GM18870 (cell line): ENCODE measurements around the gene RSRC2.
"Not testable (repeated sequence)": the region's sequence is repeated elsewhere in the genome, so short reads cannot be mapped to it uniquely, and the experiment has no call there.

Experiments used
- ATAC-seq: cut with Tn5 transposase; IDR thresholded peaks from one replicate; pipeline ENCODE4 v1.9.1; 2021; ENCODE audit warnings: moderate library complexity; ENCODE audit not compliant: unreplicated experiment

RSRC2 gene

DNA sequence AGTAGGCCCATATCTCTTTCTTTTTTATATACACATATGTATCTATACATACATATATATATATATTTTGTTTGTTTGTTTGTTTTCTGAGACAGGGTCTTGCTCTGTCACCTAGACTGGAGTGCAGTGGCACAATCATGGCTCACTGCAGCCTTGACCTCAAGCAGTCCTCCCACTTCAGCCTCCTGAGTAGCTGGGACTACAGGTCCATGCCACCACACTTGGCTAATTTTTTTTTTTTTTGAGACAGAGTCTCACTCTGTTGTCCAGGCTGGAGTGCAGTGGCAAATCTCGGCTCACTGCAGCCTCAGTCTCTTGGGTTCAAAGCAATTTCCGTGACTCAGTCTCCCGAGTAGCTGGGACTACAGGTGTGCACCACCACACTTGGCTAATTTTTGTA, 38.9 kb downstream of the RSRC2 start:
- ATAC-seq = not testable (repeated sequence)

DNA sequence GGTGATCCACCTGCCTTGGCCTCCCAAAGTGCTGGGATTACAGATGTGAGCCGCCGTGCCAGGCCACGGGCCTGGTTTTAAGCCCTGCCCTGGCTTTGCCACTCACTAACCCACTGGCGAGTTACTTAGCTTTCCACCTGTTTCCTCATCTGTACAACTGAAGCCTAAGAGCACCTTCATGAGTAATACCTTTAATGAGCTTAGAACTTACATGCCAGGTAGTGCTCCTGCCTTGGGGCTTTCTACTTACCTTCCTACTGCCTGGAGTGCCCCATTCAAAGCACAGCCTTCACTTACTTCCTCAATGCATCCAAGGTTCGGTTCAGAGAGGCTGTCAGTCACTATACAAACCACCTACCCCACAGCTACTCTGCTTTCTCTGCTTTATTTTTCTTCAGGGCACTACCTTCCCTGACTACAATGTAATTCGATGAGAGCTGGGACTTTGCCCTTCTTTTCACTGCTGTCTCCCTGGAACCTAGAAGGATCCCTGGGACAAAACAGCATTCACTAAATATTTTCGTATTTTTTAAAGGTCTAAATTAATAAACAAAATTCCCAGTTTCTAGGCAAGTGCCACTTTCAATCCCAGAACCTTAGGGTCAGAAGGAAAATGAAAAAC, 39.8 kb downstream of the RSRC2 start:
- no peak for ATAC-seq

DNA sequence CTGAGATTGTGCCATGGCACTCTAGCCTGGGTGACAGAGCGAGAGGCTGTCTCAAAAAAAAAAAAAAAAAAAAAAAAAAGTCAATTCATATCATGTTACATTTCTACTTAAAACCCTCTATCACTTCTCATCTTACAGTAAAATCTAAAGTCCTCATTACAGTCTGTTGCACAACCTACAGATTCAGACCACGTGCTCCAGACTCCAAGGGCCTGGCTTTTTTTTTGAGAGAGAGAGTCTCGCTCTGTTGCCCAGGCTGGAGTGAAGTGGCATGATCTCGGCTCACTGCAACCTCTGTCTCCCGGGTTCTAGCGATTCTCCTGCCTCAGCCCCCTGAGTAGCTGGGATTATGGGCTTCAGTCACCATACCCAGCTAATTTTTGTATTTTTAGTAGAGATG, 40.4 kb downstream of the RSRC2 start:
- ATAC-seq = not testable (repeated sequence)

DNA sequence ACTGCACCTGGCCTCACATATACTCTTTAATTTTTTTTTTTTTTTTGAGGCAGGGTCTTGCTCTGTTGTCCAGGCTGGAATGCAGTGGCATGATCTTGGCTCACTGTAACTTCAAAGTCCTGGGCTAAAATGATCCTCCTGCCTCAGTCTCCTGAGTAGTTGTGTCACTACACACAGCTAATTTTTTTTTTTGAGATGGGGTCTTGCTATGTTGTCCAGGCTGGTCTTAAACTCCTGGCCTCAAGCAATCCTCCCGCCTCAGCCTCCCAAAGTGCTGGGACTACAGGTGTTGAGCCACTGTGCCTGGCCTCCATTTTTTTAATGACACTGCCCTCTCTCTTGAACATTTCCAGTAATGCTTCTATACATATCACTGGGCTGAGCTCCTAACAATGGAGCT, 42.4 kb downstream of the RSRC2 start:
- ATAC-seq = not testable (repeated sequence)

DNA sequence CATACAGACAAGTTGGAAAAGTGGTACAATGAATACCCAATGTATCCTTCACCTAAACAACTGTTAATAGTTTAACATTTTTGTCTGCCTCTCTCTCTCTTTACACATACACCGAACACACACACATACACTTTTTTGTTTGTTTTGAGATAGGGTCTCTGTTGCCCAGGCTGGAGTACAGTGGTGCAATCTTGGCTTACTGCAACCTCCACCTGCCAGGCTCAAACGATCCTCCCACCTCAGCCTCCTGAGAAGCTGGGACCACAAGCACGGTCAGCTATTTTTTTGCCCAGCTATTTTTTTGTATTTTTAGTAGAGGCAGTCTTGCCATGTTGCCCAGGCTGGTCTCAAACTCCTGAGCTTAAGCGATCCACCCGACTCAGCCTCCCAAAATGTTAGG, 42.8 kb downstream of the RSRC2 start:
- ATAC-seq = no peak

DNA sequence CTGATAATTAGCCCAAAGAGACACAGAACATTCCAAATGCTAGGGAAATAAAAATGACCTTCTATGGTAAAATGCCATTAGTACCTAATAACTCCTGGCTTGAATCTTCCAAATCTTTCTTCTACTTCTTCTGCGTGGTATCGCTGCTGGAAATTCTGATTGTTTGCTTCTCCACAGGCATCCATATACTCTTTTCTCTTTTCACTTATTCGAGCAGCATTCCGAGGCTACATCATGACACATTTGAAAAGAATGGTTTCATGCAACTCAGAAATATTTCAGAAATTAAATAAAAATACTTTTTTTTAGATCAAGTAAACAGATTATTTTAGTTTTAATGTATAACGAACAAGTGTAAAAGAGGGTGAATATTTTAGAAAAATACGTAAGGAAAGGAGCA, 44.9 kb downstream of the RSRC2 start:
- no peak for ATAC-seq

DNA sequence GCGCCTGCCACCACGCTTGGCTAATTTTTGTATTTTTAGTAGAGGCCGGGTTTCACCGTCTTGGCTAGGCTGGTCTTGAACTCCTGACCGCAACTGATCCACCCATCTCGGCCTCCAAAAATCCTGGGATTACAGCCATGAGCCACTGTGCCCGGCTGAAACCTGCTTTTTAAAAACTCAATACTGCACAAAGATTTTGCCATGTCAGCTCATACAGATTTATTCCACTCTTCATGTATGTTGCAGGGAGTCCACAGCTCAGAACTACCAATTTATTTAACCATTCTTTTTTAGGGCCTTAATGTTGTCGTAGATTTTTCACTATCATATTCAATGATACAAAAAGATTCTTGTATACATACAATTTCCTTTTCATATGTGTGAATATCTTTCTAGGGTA, 46.0 kb downstream of the RSRC2 start:
- ATAC-seq = no peak

DNA sequence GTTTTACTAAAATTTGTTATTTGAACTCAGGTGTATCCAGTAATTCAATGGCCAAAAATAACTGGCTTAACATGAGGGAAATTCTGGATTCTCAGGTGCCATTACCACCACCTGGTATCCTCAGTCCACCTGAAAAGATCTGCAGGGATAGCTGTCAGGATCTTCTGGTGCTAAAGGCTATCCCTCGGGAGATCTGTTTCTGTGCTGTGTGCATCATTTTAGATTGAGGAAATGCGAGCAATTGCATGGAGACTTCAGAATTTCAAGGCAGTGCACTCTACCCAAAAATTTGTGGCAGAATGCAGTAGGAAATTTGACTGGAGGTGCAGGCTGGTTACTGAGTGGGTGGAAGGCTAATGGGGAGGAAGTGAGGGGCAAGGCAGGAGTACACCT, 52.4 kb downstream of the RSRC2 start:
- no peak for ATAC-seq

DNA sequence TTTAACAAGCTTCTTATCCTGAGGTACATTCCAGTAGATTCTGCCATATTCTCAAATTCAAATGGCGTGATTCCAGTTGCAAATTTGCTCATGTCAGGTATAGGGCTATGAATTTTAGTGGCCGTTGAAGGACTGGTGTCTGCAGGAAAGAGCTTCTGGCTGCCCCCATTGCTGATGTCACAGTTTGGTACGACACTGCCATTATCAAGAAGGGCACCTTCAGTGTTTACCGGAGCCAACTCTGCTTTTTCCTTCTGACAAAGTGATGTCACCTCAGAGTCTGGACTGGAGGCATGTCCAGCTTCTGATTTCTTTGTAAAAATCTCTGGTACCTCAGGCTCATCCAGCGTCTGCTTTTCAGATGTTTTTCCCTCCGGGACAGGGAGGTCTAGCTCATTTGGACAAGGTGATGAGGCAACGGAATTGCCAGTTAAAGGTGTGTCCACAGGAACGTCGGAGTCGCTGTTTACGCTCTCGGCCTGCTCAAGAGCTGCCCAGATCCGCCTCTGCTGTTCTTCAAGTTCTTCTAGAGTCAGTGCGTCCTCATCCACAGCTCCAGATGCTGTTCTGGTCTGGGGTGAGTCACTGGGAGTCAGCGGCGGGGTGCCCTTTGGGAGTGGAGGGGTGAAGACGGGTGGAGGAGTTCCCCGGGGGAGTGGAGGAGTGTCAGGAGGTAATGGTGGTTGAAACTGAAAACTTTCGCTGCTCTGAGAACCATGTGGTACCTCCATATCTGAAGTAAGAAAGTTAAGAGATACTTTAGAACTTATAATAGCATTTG, 53.0 kb downstream of the RSRC2 start:
- ATAC-seq = no peak

DNA sequence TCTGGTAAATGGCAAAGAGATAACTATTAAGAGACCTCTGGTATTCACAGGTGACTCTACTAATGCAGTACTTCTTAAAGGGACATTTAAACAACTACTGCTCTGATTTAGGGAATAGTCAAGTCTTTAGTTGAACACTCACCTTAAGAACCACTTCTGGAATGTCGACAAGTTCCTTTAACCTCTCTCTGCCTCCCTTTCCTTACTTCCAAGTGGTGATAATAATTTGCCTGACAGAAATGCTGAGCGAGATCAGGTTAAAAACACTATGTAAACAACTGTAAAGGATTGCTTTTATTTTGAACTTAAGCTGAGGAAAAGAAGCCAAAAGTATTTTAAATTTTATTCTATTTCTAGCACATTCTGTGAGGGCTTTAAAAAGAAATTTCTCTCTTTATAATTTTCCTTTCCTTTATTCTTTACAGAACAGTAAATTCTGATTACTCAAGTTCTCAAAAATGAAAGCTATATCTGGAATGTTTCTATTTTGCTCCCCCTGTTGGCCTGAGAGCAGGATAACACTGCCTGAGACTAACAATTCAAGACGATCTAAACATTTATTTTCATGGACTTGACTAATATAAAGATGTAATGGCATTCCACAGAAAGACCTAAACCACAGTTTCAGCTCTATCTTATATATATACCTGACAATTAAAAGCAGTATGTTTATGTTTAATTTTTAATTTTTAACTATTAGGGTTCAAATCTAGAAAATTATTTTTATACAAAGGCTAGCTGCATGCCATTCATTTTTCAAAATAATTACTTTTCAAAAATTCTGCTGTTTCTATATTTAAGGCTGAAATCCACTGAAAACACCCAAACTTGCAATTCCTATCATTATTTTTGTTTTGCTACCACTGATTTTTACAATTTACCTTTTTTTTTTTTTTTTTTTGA, 55.2 kb downstream of the RSRC2 start:
- no peak for ATAC-seq

DNA sequence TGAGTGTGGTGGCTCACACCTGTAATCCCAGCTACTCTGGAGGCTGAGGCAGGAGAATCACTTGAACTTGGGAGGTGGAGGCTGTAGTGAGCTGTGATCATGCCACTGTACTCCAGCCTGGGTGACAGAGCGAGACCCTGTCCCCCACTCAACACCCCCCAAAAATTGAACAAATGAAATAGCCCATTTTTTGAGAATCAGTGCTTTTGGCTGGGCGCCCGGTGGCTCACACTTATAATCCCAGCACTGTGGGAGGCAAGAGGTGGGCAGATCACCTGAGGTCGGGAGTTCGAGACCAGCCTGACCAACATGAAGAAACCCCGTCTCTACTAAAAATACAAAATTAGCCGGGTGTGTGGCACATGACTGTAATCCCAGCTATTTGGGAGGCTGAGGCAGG, 56.2 kb downstream of the RSRC2 start:
- ATAC-seq = not testable (repeated sequence)

DNA sequence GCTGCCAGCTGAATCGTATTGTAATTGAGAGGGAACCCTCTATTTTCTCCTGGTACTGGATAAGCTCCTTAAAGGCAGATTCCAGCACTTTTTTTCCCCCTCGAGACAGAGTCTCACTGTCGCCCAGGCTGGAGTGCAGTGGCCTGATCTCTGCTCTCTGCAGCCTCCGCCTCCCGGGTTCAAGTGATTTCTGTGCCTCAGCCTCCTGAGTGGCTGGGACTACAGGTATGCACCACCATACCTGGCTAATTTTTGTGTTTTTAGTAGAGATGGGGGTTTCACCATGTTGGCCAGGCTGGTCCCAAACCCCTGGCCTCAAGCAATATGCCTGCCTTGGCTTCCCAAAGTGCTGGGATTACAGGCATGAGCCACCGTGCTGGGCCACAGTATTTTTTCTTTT, 56.9 kb downstream of the RSRC2 start:
- ATAC-seq = not testable (repeated sequence)

DNA sequence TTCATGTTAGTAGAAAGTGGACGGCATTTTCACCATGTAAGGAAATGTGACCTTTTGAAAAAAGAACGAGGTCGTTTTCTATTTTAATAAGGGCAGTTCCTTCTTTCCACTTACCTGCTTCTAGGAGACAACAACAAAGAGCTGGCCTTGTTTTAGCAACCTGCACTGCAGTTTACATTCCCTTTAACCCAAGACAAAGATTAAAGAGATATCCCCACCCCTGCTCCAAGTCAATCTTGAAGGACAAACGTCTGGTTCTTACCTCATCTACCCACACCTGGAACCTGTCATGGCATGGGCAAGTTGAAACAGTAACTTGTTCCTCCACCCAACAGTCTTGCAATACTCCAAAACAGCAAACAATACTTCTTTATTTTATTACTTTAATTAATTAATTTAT, 58.8 kb downstream of the RSRC2 start:
- ATAC-seq = no peak

DNA sequence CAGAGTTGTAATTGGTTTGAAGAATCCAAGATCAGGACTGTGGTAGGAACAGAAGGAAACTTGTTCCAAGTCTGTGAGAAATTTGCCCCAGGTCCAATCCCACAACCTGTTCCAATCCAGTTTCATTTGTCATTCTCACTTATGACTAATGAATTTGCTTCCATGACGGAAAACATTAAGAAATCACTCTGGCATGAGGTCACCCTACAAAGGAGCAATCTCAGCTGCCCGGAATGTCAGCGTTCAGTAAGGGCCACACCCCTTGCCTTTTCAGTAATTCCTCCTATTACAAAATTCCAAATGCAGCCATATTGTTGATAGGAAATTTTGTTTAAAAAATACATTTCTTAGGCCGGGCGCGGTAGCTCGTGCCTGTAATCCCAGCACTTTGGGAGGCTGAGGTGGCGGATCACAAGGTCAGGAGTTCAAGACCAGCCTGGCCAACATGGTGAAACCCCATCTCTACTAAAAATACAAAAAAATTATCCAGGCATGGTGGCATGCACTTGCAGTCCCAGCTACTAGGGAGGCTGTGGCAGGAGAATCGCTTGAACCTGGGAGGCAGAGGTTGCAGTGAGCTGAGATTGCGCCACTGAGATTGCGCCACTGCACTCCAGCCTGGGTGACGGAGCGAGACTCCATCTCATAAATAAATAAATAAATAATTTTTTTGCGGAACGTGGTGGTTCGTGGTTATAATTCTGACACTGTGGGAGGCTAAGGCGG, 62.3 kb downstream of the RSRC2 start:
- ATAC-seq = not testable (repeated sequence)

DNA sequence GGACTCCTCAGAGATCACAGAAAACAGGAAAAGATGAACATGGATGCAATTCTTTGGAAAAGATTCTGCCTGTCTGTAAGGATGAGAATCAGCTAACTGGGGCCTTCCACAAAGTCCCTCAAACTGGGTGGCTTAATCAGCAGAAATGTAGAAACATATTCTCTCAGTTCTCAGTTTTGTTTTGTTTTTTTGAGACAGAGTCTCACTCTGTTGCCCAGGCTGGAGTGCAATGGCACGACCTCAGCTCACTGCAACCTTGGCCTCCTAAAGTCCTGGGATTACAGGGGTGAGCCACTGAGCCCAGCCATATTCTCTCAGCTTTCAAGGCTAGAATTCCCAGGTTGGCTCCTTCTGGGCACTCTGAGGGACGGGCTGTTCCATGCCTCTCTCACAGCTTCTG, 66.1 kb downstream of the RSRC2 start:
- no peak for ATAC-seq

DNA sequence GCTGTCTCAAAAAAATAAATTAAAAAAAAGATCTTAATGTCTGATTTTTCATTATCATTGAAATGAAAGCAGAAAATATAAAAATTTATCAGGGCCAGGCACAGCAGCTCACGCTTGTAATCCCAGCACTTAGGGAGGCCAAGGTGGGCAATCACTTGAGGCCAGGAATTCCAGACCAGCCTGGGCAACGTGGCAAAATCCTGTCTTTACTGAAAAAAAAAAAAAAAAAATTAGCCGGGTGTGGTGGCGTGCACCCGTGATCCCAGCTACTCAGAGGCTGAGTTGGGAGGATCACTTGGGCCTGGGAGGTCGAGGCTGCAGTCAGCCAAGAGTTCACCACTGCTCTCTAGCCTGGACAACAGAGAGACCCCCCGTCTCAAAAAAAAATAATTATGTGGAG, 66.7 kb downstream of the RSRC2 start:
- no peak for ATAC-seq

DNA sequence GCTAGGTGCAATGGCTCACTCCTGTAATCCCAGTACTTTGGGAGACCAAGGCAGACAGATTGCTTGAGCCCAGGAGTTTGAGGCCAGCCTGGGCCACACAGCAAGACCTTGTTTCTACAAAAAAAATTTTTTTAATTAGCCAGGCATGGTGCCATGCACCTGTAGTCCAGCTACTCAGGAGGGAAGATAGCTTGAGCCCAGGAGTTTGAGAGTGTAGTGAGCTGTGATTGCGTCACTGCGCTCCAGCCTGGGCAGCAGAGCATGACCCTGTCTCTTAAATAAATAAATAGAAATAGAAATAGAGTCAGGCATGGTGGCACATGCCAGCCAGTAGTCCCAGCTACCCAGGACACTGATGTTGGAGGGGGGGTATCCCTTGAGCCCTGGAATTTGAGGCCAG, 67.5 kb downstream of the RSRC2 start:
- ATAC-seq = no peak

DNA sequence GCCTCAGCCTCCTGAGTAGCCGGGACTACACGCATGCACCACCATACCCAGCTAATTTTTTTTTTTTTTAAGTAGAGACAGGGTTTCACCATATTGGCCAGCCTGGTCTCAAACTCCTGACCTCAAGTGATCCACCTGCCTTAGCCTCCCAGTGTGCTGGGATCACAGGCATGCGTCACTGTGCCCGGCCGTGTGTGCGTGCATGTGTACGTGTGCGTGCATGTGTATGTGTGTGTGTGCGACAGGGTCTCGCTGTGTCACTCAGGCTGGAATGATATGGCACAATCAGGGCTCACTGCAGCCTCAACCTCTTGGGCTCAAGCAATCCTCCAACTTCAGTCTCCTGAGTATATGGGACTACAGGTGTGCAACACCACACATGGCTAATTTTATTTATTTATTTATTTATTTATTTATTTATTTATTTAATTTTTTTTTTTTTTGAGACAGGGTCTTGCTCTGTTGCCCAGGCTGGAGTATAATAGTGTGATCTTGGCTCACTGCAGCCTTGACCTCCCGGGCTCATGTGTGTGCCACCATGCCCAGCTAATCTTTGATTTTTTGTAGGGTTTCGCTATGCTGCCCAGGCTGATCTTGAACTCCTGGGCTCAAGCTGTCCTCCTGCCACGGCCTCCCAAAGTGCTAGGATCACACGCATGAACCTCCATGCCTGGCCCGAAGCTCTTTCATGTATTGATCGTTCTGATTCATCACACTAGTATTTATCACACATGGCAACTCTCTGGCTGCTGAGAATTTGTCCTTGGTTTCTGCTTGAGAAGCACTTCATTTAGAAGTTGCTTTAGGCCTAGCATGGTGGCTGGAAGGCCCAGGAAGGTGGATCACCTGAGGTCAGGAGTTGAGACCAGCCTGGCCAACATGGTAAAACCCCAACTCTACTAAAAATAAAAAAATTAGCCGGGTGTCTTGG, 68.4 kb downstream of the RSRC2 start:
- no peak for ATAC-seq

DNA sequence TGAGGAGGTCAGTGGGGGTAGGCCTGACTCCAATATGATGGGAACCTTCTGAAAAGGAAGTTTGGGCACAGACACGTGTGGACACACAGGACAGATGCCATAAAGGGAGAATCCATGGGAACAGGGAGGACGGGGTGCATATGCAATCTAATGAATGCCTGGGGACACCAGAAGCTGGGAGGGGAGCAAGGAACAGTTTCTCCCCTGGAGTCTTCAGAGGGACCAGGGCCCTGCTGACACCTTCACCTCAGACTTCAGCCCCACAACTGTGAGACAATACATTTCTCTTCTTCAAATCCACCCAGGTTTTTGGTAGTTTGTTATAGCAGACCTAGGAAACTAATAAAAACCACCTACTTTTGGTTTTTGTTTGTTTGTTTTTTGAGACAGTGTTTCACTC, 69.1 kb downstream of the RSRC2 start:
- ATAC-seq = no peak

DNA sequence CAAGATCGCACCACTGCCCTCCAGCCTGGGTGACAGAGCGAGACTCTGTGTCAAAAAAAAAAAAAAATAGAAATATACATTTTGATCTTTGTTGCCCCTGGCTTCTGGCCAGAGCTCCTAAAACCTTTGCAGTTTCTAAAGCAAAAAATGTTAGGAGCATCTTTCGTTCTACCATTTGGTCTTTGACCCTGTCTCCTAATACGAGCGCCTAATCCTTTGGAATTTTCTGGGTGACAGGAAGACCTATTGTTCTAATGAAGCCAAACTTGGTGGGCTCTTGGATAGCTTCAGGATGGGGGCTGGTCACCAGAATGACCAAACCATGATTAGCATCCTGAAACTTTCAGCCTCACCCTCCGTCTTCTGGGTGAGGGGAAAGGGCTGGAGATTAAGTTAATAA, 72.0 kb downstream of the RSRC2 start:
- no peak for ATAC-seq
